Measurements from ENCODE around the gene OTOF.

OTOF gene

DNA sequence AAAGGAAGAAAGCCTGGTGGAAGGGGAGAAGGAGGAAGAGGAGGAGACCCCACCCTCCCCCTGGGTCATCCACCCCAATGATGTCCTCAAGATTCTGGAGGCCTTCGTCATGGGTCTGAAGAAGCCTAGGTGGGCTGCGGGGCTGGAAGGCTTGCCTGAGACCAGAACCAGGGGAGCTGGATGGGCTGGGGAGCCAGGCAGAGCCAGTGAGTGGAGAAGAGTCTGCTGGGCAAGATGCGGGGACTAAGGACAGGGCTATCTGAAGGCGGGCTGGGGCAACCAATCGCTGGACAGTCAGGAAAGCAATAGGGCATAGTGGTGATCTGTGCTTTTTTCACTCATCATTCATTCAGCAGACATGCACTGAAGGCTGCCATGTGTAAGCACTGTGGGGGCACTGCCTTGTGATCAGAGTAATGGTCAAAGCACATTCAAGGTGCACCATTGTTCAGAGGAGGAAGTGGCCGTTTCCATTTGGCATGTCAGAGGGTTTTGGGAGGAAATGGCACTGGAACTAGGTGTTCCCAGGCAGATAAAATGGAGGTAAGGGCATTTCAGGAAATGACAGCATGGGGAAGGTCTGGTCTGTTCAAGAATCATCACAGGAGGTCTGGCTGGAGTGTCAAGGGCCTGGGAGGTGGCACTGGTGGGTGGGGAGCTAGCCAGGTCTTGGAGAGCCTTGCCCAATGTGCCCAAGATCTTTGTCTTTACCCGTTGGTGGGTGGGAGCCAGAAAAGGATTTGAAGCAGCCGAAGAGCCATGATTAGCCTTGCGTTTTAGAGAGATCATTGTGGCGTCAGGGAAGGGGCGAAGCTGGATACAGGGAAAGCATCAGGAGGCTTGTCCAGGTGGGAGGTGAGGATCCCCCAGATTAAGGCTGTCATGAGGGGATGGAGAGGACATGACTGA is 24.2 kb downstream of the OTOF start:
- no peak for DNase-seq (ENCODE audit: low read depth in 2 of 2)

- DNase-seq (ENCODE audit: low read depth in 2 of 2) = no peak
These were observed 26.2 kb downstream of the OTOF start for GRCh38 chr2:26451700-26452099.

DNA sequence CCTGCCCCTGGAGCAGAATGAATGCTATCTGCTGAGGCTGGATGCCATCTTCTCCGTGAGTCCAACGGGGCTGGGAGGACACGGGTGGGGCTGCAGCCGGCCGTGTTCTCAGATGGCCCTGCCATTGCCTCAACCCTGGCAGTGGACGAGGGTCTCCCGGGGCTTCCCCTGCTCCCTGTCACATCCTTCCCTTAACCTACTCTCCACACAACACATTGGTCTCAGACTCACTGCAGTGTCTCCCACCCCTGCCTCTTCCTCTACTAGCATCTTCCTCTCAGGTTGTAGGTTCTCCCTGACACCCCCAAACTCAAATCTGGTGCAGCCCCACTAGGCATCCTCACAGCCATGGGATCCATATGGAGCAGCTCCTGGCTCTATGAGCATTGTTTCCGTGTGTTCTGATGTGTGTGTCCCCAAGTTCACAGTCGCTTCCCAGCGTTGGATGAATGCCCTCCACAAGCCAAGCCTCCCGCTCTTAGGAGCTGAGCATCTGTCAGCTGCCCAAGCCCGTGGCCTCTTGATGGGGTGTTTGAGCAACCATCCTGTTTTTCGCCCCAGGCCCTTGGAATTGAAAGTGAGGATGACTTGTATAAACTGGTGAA is 27.8 kb downstream of the OTOF start:
- DNase-seq (ENCODE audit: low read depth in 2 of 2) = no peak

DNA sequence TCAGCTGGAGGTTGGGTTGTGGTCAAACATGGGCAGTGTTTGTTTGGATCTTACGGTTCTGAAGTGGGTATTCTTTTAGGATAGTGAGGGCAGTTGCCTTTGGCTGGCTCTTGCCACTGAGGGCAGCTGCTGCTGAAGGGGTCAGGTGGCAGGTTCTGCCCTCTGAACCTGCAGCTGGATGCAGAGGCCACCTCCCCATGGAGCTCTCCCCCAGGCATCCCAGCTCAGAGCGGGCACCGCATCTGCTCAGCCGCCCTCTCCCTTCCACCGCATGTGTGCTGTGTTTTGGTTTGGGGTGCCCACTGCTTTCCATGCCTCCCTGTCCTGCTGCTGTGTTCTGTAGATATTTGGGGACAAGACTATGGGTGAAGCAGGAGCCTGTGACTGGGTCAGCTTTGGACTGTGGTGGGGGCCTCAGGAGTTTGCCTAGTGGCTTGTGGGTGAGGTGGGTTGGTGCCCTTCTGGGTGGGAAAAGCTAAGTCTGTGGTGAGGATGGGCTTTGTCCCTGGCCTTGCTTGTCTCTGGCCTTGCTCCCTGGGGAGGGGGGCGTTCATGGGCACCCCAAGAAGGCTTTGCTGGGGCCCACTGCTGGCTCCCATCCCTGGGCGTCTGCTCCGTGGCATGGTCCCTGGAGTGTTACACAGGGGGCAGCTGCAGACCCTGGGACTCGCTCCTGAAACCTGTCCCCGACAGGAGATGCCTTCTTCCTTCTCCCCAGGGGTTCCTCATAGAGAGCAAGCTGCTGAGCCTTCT is 28.5 kb downstream of the OTOF start:
- DNase-seq (ENCODE audit: low read depth in 2 of 2) = no peak

- DNase-seq (ENCODE audit: low read depth in 2 of 2) = no peak
These were observed 29.3 kb downstream of the OTOF start for GRCh38 chr2:26448651-26449050.

- no peak for DNase-seq (ENCODE audit: low read depth in 2 of 2)
These were observed 33.7 kb downstream of the OTOF start for GRCh38 chr2:26444236-26444635.

GRCh38 chr2:26442707-26443106 is 35.2 kb downstream of the OTOF start:
- no peak for DNase-seq (ENCODE audit: low read depth in 2 of 2)

DNA sequence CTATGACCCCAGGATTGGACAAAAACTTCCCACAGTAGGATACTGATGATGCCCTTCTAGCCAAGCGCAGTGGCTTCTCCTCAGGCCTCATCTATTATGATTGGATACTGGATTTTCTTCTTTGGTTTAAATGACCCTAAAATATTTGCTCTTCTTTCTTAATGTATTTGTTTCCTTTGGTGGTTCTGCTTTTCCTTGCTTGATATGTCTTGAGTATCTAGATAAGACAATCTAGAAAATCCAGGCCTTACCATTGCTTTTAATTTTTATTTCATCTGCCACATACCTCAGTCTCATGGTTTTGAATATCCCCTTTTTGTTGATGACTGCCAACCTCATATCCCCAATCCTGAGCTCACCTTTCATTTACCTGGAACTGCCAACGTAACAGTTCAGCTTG is 35.6 kb downstream of the OTOF start:
- no peak for DNase-seq (ENCODE audit: low read depth in 2 of 2)

GRCh38 chr2:26438926-26439325 is 39.0 kb downstream of the OTOF start:
- no peak for DNase-seq (ENCODE audit: low read depth in 2 of 2)

DNA sequence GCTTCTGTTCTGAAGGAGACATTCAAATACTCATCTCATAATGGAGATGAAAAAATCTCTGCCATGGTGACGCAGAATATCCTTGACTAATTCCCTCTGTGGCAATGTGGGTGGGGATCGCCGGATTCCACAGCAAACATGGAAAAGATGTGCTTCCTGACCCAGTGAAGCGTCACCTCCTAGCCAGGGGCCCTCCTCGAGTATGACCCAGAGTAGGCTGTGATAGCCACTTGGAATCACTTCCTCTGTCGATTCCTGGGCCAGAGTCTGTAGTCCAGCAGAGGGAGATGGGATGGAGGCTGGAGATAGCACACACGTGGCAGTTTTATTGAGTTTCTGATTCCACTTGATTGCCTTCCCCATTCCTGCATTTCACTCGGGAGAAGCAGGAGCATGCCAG is 39.4 kb downstream of the OTOF start:
- no peak for DNase-seq (ENCODE audit: low read depth in 2 of 2)

- DNase-seq (ENCODE audit: low read depth in 2 of 2) = no peak
These were observed 42.8 kb downstream of the OTOF start for GRCh38 chr2:26435106-26435505.

DNA sequence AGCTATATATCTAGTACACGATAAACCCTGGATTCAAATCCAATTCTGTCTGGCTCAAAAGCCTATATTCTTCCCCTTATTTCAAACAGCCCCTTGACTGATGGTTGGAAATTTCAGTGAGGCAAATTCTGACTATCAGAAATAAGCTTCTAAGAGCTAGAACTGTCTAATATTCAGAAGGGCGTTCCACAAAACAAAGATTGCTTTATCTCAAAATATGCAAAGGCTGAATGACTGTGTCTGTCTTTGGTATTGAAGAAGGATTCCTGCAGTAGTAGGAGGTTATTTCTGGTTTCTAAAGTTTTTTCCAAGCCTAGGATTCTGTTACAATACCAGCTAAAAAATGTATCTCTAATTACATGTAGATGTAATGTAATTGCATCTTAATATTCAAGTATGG is 45.1 kb downstream of the OTOF start:
- DNase-seq (ENCODE audit: low read depth in 2 of 2) = no peak

DNA sequence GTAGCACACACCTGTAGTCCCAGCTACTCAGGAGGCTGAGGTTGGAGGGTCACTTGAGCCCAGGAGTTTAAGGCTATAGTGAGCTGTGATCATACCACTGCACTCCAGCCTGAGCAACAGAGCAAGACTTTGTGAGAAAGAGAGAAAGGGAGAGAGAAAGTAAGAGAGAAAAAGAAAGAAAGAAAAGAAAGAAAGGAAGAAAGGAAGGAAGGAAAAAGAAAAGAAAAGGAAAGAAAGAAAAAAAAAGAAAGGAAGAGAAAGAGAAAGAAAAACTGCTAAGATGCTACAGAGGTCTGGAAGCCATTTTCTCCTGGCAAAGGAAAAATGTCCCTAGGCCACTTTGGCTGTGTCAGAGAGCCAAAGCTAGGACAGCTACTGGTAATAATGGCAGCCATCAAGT is 45.6 kb downstream of the OTOF start:
- DNase-seq (ENCODE audit: low read depth in 2 of 2) = no peak

- DNase-seq (ENCODE audit: low read depth in 2 of 2) = no peak
These were observed 47.1 kb downstream of the OTOF start for GRCh38 chr2:26430826-26431225.

GRCh38 chr2:26429779-26430578 is 47.9 kb downstream of the OTOF start:
- DNase-seq (ENCODE audit: low read depth in 2 of 2) = no peak

GRCh38 chr2:26428846-26429245 is 49.1 kb downstream of the OTOF start:
- no peak for DNase-seq (ENCODE audit: low read depth in 2 of 2)

- DNase-seq (ENCODE audit: low read depth in 2 of 2) = no peak
These were observed 53.7 kb downstream of the OTOF start for GRCh38 chr2:26424221-26424620.

DNA sequence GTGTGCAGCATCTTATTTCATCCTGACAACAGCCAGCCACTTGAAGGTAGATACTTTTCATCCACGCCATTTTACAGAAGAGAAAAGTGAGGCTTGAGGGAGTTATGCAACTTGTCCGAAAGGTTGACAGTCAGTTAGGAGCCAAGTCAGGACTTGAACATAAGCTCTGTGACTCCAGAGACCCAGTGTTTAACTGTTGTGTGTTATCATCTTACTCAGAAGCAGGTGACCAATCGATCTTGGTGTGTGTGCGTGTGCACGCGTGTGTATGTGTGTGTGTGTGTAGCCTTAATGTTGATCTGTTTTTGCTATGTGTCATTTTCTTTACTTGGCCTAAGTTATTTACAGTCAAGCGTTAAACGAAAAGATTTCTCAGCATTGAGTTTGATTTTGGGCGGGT is 54.2 kb downstream of the OTOF start:
- DNase-seq (ENCODE audit: low read depth in 2 of 2) = no peak

DNA sequence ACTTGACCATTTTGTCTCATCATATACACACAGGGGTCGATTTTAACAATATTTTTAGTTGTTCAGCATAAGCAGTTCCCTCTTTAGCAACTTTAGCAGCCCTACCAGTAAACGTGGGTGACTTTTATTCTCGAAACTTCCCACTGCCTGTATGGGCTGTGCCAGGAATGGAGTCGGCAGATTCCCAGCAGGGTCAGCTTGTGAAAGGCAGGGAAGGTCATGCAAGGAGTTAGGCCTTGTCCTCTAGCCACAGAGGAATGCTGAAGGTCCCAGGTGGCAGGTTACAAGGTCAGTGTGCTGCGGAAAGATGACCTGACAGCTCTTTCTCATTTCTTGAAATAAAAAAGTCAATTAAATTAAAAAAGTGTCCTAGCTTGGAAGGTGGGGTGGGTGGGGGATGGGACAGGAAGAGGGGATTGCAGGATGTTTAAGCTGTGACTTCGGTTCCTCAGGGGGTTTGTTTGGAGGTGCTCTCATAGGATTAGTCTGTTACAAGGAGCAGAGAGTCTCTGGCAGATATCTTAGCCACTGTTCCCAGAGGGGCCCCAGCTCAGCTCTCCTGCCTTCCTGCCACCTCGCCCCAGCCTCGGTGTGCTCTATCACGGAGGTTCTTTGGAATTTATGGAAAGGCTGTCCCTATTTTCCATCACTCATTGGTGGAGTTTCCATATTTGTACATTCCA is 54.8 kb downstream of the OTOF start:
- no peak for DNase-seq (ENCODE audit: low read depth in 2 of 2)

DNA sequence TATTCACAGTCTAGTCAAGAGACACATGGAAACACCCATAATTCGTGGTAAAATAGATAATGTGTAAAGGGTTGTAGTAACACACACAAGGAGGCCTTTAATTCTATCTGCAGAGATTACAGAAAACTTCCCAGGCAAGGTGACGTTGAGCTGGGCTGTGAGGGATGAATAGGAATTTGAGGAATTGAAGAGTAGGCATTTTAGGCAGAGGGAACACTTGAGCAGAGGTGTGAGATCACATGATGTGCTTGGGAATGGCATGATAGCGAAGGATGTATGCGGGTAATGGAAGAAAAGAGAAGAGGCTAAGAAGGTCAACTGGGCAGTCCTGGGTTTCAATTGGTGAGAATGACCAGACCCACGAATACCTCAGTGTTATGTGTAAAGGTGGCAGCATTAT is 56.0 kb downstream of the OTOF start:
- DNase-seq (ENCODE audit: low read depth in 2 of 2) = no peak

DNA sequence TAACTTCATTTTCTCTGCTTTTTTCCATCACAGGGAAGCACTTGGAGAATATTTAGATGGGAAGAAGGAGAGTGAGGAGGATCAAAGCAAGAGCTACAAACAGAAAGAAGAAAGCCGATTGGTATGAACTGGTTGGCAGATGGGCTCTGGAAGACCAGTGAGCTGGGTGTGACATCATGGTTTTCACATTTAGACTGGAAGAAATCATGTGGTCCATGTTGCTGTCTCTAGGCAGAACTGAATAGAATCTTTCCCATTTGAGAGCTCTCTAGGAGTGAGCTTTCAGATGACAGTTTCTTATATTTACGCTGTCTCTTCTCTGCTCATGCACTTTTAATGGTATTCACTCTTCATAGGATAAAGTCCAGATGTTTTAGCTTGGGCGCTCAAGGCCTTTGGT is 63.6 kb downstream of the OTOF start:
- no peak for DNase-seq (ENCODE audit: low read depth in 2 of 2)

All from stimulated activated CD4-positive, alpha-beta T cell treated with anti-CD3 and anti-CD28 coated beads, Interleukin-12 subunit alpha, Interleukin-12 subunit beta, amount 100 ng/mL, for 24 hours (primary cell).